Stimulated activated CD4-positive, alpha-beta T cell treated with anti-CD3 and anti-CD28 coated beads, Interleukin-15, amount 100 ng/mL, for 24 hours (primary cell): Measurements from ENCODE around the gene AMZ1.
"Not testable (repeated sequence)": the region's sequence is repeated elsewhere in the genome, so short reads cannot be mapped to it uniquely, and the experiment has no call there.

ENCODE experiments used
- DNase-seq: peaks from one replicate; pipeline ENCODE4 v3.0.0-alpha.2; 2020

Gene AMZ1

DNA sequence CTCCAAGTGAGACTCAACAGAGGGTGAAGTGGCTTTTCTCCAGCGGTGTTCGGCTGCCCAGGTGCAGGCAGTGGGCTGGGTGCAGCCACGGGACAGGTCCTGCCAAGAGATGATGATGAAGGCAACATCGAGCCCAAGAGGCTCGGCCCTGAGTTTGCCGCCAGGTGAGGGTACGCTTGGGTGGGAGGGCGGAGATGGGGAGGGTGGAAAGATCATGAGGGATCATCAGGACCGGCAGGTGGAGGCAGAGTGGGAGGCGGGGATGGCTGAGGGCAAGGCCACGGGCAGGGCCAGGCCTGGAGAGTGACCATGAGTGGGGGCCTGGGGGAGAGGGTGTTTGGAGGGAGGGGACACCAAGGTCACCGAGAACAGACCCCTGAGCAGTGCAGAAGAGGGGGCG lies 17.8 kb upstream of the AMZ1 start:
- DNase-seq: no peak

DNA sequence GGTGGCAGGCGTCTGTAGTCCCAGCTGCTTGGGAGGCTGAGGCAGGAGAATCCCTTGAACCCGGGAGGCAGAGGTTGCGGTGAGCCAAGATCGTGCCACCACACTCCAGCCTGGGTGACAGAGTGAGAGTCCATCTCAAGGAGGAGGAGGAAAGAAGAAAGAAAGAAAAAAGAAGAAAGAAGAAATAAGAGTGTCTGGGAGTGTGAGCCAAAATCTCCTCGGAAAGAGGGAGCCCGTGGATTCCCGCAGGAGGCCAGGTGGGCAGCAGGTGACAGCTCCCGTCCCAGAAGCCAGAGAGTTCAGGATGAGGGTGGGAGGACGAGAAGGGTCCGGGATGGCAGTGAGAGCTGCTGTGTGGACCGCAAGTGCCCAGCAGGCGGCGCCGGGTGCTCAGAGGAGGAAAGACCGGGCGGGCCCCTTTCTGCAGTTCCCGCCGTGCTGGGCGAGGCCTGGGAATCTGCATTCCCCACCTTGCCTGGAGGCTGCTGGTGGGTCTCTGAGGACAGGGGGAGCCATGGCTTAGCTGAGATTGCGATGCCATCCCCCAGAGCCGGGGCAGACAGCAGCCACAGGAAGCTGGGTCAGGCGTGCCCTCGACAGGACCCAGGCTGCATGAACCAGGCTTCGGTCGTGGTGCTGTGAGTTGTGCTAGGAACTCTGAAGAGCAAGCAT lies 17.1 kb upstream of the AMZ1 start:
- peak; percentile 84 for DNase-seq

DNA sequence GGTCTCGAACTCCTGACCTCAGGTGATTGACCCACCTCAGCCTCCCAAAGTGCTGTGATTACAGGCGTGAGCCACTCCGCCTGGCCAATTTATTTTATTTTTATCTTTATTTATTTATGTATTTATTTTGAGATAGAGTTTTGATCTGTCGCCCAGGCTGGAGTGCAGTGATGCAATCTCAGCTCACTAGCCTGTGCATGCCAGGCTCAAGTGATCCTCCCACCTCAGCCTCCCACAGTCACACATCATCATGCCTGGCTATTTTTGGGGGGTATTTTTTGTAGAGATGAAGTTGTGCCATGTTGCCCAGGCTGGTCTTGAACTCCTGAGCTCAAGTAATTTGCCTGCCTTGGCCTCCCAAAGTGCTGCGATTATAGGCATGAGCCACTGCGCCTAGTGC lies 14.8 kb upstream of the AMZ1 start:
- not testable (repeated sequence) for DNase-seq

- DNase-seq: no peak
Observed at GRCh38 chr7:2673934-2674333, 14.1 kb upstream of the AMZ1 start.

DNA sequence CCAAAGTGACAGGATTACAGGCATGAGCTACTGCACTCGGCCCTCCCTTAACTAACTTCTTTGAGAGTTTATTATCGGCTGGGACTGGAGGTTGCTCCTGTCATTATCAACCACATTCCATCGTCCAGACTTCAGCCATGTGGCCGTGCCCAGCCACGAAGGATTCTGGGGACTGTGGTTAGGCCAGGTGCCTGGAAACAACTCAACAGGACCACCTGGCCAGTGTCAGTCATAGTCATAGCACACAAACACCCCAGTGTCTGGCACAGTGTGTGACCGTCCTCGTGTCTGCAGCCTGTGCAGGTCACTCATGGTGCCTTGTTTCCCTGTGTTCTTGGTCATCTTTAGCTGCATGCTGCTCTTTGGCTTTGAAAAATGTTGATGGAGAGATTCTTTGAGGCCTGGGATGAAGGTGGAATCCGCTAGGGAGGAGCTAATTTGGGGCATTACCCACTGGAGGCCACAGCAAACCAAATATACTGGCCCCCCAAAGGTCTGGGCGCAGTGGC lies 12.7 kb upstream of the AMZ1 start:
- DNase-seq: no peak

DNA sequence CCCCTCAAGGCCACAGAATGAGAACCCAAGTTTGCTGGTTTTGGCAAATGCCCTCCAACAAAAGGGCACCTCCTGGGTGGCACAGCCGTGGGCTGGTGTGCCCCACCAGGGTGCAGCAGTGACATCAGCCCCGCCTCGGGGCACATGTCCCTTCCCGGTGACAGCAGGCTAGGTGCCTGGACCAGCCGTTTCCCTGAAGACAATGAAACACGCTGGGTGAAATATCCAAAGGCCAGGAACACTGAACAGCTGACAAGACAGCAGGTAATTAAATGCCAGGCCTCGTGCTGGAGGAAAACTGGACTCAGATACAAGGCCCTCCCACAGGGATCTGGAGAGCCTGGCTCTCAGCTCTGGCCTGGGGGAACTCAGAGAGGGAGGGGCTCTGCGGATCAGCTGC lies 11.4 kb upstream of the AMZ1 start:
- DNase-seq: not testable (repeated sequence)

DNA sequence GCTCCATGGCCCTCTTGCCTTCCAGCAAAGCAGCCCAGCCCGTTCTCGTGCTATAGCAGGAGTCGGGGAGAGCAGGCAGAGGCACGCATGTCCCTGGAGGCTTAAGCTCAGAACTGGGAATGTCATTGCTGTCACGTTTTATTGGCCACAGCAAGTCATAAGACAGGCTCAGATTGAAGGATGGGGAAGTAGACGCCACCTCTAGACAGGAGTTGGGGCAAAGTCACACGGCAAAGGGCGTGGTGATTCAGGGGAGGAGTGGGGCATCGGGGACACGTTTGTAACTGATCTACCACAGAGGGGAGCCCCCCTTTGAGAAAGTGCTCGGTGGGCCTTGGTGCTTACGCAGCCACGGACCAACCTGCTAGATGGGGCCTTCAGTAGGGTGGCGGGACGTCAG lies 9.5 kb upstream of the AMZ1 start:
- not testable (repeated sequence) for DNase-seq

- not testable (repeated sequence) for DNase-seq
Observed at GRCh38 chr7:2679135-2680127, 8.6 kb upstream of the AMZ1 start.

DNA sequence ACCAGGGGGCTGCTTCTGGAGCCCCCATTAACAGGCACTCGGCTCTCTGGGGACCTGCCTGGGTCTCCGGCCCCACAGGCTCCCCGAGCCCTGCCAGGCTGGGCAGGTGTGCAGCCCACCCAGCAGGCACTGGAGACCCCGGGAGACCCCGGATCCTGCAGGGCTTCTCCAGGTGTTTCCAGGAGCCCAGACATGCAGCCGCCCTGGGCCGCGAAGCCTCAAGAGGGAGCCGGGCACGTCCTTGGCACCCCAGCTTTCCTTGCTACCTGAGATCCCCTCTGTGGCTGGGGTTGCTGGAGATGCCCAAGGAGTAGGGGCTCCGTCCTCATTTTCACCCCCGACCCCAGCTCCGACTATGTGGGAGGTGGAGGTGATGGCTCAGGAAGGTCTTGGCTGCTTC lies 7.7 kb upstream of the AMZ1 start:
- no peak for DNase-seq

DNA sequence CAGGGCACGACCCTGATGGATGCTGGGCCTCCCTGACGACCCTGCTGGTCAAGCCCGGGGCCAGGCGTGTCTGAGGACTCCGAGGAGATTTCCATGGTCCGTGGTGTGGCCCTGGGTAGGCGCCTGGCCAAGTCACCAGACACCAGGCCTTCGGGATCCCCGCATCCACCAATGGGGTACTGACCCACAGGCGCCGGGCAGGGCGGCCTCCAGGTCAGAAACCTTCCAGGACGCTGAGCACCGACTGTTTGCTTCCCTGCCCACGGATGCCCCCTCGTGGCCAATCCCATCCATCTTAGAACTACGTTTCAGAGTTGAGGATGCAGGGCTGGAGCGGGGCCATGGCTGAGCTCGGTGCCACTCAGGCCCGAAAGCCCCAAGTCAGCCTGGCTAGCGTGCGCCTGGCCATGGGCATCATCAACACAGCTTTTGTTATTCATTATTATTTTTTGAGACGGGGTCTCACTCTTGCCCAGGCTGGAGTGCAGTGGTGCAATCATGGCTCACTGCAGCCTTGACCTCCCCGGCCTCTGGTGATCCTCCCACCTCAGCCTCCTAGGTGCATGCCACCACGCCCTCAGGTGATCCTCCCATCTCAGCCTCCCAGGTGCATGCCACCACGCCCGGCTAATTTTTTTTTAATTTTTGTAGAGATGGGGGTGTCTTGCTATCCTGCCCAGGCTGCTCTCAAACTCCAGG lies 7.1 kb upstream of the AMZ1 start:
- DNase-seq: peak; percentile 75

- no peak for DNase-seq
Observed at GRCh38 chr7:2681929-2682799, 5.8 kb upstream of the AMZ1 start.

DNA sequence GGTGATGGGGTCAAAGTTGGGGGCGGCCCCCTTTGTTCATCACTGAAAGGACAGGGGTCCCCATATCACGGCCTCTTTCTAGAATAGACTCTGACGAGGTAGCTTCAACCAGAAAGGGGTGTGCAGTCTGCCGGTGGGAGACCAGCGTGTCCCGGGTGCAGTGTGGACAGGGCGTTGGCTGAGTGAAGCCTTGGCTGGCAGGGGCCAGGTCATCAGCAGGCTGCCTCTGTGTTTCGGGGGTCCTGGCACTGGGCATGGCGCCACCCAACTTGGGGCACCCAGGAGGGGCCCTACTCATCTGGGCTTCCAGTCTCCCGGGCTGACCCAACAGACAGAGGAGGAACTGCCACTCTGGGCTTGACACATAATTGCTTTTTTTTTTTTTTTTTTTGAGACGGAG lies 3.5 kb upstream of the AMZ1 start:
- DNase-seq: no peak

GRCh38 chr7:2686101-2686500 lies 1.9 kb upstream of the AMZ1 start:
- no peak for DNase-seq

DNA sequence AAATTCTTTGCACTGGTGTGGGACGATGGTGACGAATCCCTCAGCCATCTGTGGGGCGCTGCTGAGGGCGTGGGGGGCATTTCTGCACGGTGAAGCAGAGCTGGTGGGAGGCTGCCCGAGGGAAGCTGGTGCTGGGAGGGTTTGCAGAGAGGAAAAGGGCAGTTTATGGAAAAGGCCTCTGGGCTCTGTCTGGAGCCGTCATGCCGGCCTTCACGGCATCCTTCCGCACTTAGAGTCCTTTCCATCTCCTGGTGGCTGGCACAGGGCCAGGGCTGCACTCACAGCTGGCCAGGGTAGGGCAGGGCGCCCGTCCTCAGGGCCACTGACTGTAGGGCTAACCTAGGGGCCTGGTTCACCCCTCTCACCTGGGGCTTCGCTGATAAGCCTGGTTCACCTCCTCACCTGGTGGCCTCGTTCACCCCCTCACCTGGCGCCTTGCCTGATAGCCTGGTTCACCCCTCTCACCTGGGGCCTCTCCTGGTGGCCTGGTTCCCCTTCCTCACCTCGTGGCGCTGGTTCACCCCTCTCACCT lies 598 bp upstream of the AMZ1 start:
- DNase-seq: no peak

GRCh38 chr7:2688409-2689342 lies 674 bp downstream of the AMZ1 start:
- no peak for DNase-seq

- DNase-seq: no peak
Observed at GRCh38 chr7:2689343-2689847, 1.4 kb downstream of the AMZ1 start.

DNA sequence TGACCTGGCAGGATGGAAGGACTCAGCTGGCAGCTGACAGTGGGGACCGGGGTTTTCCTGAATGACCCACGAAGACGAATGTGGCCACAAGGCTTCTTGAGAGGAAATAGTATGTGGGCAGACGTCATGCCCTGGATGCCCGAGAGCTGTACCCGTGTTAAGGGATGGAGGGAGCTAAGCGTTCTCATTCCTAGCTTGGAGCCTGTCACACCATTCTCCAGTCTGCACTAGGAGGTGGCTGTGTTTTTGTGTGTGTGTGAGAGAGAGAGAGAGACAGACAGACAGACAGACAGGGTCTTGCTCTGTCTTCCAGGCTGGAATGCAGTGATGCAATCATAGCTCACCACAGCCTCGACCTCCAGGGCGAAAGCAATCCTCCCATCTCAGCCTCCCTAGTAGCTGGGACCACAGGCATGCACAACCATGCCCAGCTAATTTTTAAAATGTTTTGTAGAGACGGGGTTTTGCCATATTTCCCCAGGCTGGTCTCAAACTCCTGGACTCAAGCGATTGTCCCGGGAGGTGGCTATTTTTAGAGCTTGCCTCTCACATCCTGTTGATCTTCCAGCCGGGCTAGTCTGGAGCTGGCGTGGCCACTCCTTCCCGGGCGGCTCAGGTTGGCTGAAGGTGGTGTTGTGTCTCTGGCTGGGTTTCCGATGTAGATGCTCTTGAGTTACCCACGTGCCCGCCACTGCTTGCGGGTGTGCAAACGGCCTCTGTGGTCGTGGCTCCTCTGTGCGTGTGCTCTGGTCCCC lies 2.1 kb downstream of the AMZ1 start:
- no peak for DNase-seq

DNA sequence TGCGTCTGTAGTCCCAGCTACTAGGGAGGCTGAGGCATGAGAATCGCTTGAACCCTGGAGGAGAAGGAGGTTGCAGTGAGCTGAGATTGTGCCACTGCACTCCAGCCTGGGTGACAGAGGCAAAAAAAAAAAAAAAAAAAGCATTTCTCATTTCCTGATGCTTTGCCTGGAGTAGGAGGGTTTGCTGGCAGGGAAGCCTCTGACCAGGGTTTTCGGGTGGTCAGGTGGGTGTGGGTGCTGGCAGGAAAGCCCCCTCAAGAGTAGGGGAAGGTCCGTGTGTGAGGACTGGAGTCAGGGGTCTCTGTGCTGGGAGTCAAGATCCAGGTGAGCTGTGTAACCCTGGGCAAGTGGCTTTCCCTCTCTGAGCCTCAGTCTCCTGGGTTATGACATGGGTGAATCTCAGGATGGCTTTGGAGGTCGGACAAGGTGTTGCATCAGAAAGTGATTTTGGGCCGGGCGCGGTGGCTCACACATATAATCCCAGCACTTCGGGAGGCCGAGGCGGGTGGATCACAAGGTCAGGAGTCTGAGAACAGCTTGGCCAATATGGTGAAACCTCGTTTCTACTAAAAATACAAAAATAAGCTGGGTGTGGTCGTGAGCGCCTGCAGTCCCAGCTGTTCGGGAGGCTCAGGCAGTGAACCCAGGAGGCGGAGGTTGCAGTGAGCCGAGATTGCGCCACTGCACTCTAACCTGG lies 3.2 kb downstream of the AMZ1 start:
- DNase-seq: no peak

DNA sequence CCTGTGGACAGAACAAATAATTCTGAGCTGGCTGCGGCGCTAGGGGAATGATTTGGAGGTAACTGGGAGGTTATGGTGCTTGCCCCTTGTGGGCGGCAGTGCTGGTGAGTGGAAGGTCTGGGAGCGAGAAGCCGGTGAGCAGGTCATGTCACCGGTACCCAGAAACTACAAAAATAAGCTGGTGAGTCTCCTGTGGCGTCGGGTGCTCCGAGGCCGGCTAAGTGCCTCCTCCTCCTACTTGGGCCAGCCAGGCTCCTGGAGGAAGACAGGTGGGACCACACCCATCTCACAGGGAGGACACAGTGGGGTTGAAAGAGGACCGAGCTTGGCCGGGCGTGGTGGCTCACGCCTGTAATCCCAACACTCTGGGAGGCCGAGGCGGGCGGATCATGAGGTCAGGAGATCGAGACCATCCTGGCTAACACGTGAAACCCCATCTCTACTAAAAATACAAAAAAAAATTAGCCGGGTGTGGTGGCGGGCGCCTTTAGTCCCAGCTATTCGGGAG lies 4.0 kb downstream of the AMZ1 start:
- not testable (repeated sequence) for DNase-seq
